Testis (tissue), 3 donors: ENCODE data around the gene FBXO9. TPM values are rescaled to one million over a fixed set of nuclear protein-coding genes. Genes with fewer than 3 reads are reported as not detected.

Experiments
- DNase-seq: peaks from one replicate; pipeline ENCODE4 v3.0.0-alpha.2; 2019
- H3K27ac ChIP-seq, 2 donors: fragments of 200-600 bp; sonication (generic); one replicate each; pipeline ENCODE4 v1.5.1; 2019
- H3K27me3 ChIP-seq: fragments of 200-600 bp; sonication (generic); one replicate; pipeline ENCODE4 v1.5.1; 2019
- H3K36me3 ChIP-seq: fragments of 200-600 bp; sonication (generic); one replicate; pipeline ENCODE4 v1.5.1; 2017; ENCODE audit warnings: low read depth; ENCODE audit errors: missing control alignments
- H3K4me1 ChIP-seq: fragments of 200-600 bp; sonication (generic); one replicate; pipeline ENCODE4 v1.5.1; 2019
- H3K4me3 ChIP-seq, 2 donors: fragments of 200-600 bp; sonication (generic); one replicate each; pipeline ENCODE4 v1.5.1; 2017 to 2019
- H3K9me3 ChIP-seq: fragments of 200-600 bp; sonication (generic); one replicate; pipeline ENCODE4 v1.5.1; 2017
- POLR2A ChIP-seq: fragments of 450-650 bp; IDR thresholded peaks from one replicate; pipeline ENCODE4 v1.6.1; 2017; ENCODE audit warnings: antibody characterized with exemption, mild to moderate bottlenecking, moderate library complexity
- WGBS, 2 donors: methylation state at CpG; one replicate each; pipeline ENCODE4 v1.1.5; 2018; 5-methylcytosine and 5-hydroxymethylcytosine counted together
- intact Hi-C: fragments of 100-400 bp; cut with DNase I; formaldehyde crosslinking; loops from one replicate; pipeline ENCODE4 v1.15.1; 2023; ENCODE audit warnings: low total_unique reads
- polyA plus RNA-seq: library from polyadenylated mRNA; stranded (reverse); fragments of 350-450 nt; fragmentation: Illumina TruSeq; extraction: RNeasy Lipid Tissue Mini Kit (QIAGEN cat#74804); gene quantifications from one replicate; pipeline ENCODE4 v1.2.3, GENCODE V29; 2014; ENCODE audit warnings: low read depth, low replicate concordance; ENCODE audit not compliant: insufficient read depth
- total RNA-seq, 2 donors: library from RNA; depleted of rRNA; stranded (reverse); fragments of >200 nt; gene quantifications; one replicate each; pipeline ENCODE4 v1.2.3, GENCODE V29; 2016
- TF ChIP-seq, protein P1 (sequence below), 3 experiments: fragments of 450-650 bp in 2 of 3; fragments of 200-600 bp in 1 of 3; sonication (generic) in 1 of 3; IDR thresholded peaks; one replicate each; pipeline ENCODE4 v1.5.1; 2016 to 2019; ENCODE audit warnings: antibody characterized with exemption in 3 of 3, mild to moderate bottlenecking in 2 of 3, moderate library complexity in 1 of 3

Gene FBXO9
- total and polyA plus RNA-seq, 3 donors from 2014 or later, result 75.1 to 81.6 (median 76.6) TPM

DNA sequence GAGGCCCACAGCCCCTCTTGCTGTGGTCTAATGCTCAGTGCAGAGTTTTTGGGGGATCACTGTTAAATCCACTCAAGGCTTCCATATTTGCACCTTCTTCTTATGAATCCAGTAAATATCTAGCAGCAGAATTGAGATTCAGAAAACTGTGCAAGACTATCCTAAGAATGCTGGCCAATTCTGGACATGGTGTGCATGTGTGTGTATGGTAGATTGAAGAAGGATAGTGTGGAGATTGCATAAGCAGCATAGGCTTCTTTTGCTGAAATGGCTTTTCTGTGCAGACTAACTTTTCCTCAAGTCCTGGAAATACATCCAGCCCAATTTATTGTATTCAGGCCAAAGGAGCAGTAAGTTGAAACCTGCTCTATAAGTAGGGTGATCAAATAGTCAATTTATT is 39.7 kb downstream of the FBXO9 start:
- Histone ChIP-seq H3K4me3 (no peak overlapping the region), H3K9me3 (no peaks in the 10 kb centered on the region), H3K36me3 (no peaks in the 10 kb centered on the region), H3K4me1 (peaks cover 11% of the 10 kb centered on the region), H3K27ac (no peak overlapping the region), H3K27me3 (no peaks in the 10 kb centered on the region)
- intact Hi-C loops, result no loop called here
- DNase-seq, result no peak
- TF ChIP-seq POLR2A, result no peak
- TF ChIP-seq, protein P1, sequence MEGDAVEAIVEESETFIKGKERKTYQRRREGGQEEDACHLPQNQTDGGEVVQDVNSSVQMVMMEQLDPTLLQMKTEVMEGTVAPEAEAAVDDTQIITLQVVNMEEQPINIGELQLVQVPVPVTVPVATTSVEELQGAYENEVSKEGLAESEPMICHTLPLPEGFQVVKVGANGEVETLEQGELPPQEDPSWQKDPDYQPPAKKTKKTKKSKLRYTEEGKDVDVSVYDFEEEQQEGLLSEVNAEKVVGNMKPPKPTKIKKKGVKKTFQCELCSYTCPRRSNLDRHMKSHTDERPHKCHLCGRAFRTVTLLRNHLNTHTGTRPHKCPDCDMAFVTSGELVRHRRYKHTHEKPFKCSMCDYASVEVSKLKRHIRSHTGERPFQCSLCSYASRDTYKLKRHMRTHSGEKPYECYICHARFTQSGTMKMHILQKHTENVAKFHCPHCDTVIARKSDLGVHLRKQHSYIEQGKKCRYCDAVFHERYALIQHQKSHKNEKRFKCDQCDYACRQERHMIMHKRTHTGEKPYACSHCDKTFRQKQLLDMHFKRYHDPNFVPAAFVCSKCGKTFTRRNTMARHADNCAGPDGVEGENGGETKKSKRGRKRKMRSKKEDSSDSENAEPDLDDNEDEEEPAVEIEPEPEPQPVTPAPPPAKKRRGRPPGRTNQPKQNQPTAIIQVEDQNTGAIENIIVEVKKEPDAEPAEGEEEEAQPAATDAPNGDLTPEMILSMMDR (IDR thresholded peaks at IDR 0.05), result no peak

DNA sequence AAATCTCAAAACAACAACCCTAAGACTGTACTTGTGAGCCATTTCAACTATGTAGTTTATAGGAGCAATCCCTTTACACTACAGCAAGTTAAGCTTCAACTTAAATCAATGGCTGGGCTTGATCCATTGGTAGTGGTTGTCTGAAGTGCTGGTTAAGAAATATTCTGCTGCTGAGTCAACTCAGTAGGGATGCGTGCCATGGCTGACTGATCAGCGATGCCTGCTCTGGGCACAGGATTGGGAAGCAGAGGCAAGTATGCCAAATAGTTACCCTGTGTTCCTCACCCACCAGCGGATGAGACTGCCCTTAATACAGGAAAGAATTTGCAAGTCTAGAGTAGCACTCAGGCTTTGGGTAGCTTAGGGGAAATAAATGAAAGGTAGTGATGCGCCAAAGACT is 41.9 kb downstream of the FBXO9 start:
- no peak for DNase-seq
- 94 to 98% methylated on average over 4 of the region's 4 CpGs for WGBS, 2 donors
- no peaks in the 10 kb centered on the region for H3K27me3 ChIP-seq
- intact Hi-C loops, result no loop called here
- H3K9me3 ChIP-seq, result no peaks in the 10 kb centered on the region
- no peak overlapping the region for H3K27ac ChIP-seq
- peaks cover 15% of the 10 kb centered on the region for H3K4me1 ChIP-seq
- no peak overlapping the region for H3K4me3 ChIP-seq
- TF ChIP-seq, protein P1 (IDR thresholded peaks at IDR 0.05), result no peak
- no peak for TF ChIP-seq POLR2A
- no peaks in the 10 kb centered on the region for H3K36me3 ChIP-seq

DNA sequence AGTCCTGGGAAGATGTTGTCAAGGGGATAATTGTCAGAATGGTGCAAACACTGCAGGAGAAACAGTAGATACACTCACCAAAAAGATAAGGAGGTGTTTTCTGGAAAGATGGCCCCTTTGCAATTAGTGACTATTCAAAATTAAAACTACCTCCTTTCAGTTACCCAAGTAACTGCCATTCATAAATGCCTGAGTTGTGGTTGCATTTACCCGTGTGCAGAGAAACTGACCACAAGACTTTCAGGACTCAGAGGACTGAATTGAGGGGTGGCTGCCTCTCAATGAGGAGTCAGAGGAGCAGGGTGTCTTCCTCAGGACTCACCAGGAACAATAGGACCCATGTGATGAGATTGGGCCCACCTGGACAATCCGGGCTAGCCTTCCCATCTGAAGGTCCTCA is 44.4 kb downstream of the FBXO9 start:
- H3K4me1 ChIP-seq, result peaks cover 28% of the 10 kb centered on the region
- no peaks in the 10 kb centered on the region for H3K9me3 ChIP-seq
- no peaks in the 10 kb centered on the region for H3K36me3 ChIP-seq
- H3K4me3 ChIP-seq, result no peak overlapping the region
- DNase-seq, result no peak
- no peak overlapping the region for H3K27ac ChIP-seq
- intact Hi-C loops, result no loop called here
- WGBS, 2 donors, result 87 to 94% methylated on average over 2 of the region's 2 CpGs
- no peaks in the 10 kb centered on the region for H3K27me3 ChIP-seq
- TF ChIP-seq, protein P1 (IDR thresholded peaks at IDR 0.05), result no peak
- TF ChIP-seq POLR2A, result no peak

DNA sequence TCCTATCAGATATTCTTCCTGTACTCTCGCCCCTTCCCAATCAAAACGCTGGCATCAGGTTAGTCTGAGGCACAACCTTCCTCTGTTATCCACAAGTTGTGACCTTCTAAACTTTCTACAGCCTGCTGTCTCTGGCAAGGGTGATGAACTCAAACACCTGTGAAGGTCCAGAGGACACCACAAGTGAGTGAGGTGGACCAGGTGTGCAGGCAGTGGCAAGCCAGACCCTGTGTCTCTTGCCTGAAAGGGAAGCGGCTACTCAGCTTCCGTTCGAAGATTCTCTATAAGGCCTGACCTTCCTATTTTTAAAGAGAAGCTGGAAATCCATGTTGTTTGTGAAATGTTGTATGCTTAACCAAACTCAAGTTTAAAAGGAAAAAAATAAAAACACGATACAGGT is 46.7 kb downstream of the FBXO9 start:
- no peak overlapping the region for H3K4me3 ChIP-seq
- intact Hi-C loops, result no loop called here
- H3K27ac ChIP-seq, result no peak overlapping the region
- H3K9me3 ChIP-seq, result no peaks in the 10 kb centered on the region
- H3K27me3 ChIP-seq, result no peaks in the 10 kb centered on the region
- H3K4me1 ChIP-seq, result peaks cover 28% of the 10 kb centered on the region
- DNase-seq, result no peak
- 87 to 90% methylated on average over 6 of the region's 6 CpGs for WGBS, 2 donors
- H3K36me3 ChIP-seq, result no peaks in the 10 kb centered on the region
- no peak for TF ChIP-seq POLR2A
- TF ChIP-seq, protein P1 (IDR thresholded peaks at IDR 0.05), result no peak

DNA sequence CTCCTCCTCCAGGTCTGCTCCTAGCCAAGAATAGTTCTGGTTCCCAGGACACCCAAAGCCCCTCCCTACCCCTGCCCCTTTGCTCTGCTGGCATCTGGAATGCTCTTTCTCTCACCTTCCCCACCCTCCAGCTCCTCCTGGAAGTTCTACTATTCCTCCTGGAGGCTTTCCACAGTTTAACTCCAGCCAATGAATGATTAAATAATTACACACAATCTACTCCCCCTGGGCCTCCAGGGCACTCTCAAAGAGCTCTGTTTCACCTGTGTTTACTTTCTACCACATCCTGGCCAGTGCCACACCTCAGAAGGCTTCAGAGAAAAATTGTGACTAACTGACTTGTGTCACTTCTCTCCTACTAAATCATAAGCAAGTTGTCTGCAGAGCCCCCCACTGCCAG is 47.2 kb downstream of the FBXO9 start:
- TF ChIP-seq POLR2A, result no peak
- TF ChIP-seq, protein P1 (IDR thresholded peaks at IDR 0.05), result no peak
- H3K27ac ChIP-seq, result no peak overlapping the region

More for the DNA sequence above, 47.2 kb downstream of the FBXO9 start:
- no peaks in the 10 kb centered on the region for H3K9me3 ChIP-seq
- no peak overlapping the region for H3K4me3 ChIP-seq
- H3K4me1 ChIP-seq, result peaks cover 28% of the 10 kb centered on the region
- no peaks in the 10 kb centered on the region for H3K36me3 ChIP-seq
- DNase-seq, result no peak
- intact Hi-C loops, result no loop called here
- H3K27me3 ChIP-seq, result no peaks in the 10 kb centered on the region
